ENCODE measurements around the gene ATG3.

GRCh38 chr3:112531358-112531781, 30.4 kb downstream of the ATG3 start:
- TF ChIP-seq CTCF (conservative IDR thresholded peaks at IDR 0.05) (peak; percentile 68), ZFX (IDR thresholded peaks at IDR 0.05) (no peak)
